GM18868 (cell line): Measurements from ENCODE around the gene OR52K1.
A peak's percentile ranks its signal among the peaks of the same experiment; 100 is the strongest.

ENCODE experiments used
- ATAC-seq: cut with Tn5 transposase; IDR thresholded peaks from one replicate; pipeline ENCODE4 v1.9.1; 2021; ENCODE audit warnings: mild to moderate bottlenecking, moderate library complexity; ENCODE audit not compliant: unreplicated experiment

OR52K1 gene

GRCh38 chr11:4482445-4482844, at the start of gene OR52K1:
OR52K1 (plus strand) TSS chr11:4482646; CDS start chr11:4488901, 6,255 bp downstream.
- ATAC-seq = no peak

GRCh38 chr11:4433856-4434255, 48.6 kb upstream of the OR52K1 start:
- ATAC-seq = no peak

GRCh38 chr11:4436411-4436810, 46.0 kb upstream of the OR52K1 start:
- ATAC-seq = no peak

GRCh38 chr11:4441515-4441914, 40.9 kb upstream of the OR52K1 start:
- no peak for ATAC-seq

GRCh38 chr11:4443232-4443891, 39.1 kb upstream of the OR52K1 start:
- no peak for ATAC-seq

- ATAC-seq = no peak
Measured at GRCh38 chr11:4448995-4449394, 33.5 kb upstream of the OR52K1 start, which contains the start of gene OR52K2. OR52K2 (plus strand) TSS chr11:4449295; CDS start chr11:4449340, 45 bp downstream.

- ATAC-seq = no peak
Measured at GRCh38 chr11:4453118-4453517, 29.3 kb upstream of the OR52K1 start.

GRCh38 chr11:4454021-4454420, 28.4 kb upstream of the OR52K1 start:
- no peak for ATAC-seq

GRCh38 chr11:4455419-4455818, 27.0 kb upstream of the OR52K1 start:
- ATAC-seq = no peak

GRCh38 chr11:4459500-4459899, 22.9 kb upstream of the OR52K1 start:
- peak; percentile 70 for ATAC-seq

- no peak for ATAC-seq
Measured at GRCh38 chr11:4460151-4460550, 22.3 kb upstream of the OR52K1 start.

- ATAC-seq = no peak
Measured at GRCh38 chr11:4464216-4465159, 18.0 kb upstream of the OR52K1 start.

- ATAC-seq = no peak
Measured at GRCh38 chr11:4465407-4465806, 17.0 kb upstream of the OR52K1 start.

- no peak for ATAC-seq
Measured at GRCh38 chr11:4466131-4466870, 16.1 kb upstream of the OR52K1 start.

- ATAC-seq = no peak
Measured at GRCh38 chr11:4466871-4467442, 15.5 kb upstream of the OR52K1 start.

GRCh38 chr11:4467811-4468606, 14.4 kb upstream of the OR52K1 start:
- ATAC-seq = no peak

- ATAC-seq = no peak
Measured at GRCh38 chr11:4479644-4480043, 2.8 kb upstream of the OR52K1 start.

- no peak for ATAC-seq
Measured at GRCh38 chr11:4480577-4481239, 1.7 kb upstream of the OR52K1 start.

GRCh38 chr11:4481240-4481582, 1.2 kb upstream of the OR52K1 start:
- no peak for ATAC-seq

- no peak for ATAC-seq
Measured at GRCh38 chr11:4484310-4484709, 1.9 kb downstream of the OR52K1 start.
